CD4-positive, alpha-beta T cell treated with Interleukin-4 for 1 hour (primary cell): ENCODE data around the gene SH2B3.
"Not testable (repeated sequence)": the region's sequence is repeated elsewhere in the genome, so short reads cannot be mapped to it uniquely, and the experiment has no call there.

Experiments
- DNase-seq, 2 donors: peaks; one replicate each; pipeline ENCODE4 v3.0.0-alpha.2; 2020 to 2022

The SH2B3 gene

GRCh38 chr12:111405859-111406473, at the start of gene SH2B3:
Gene SH2B3 (plus strand): TSS chr12:111405923. CDS start chr12:111418146, 12,223 bp downstream.
- no peak for DNase-seq

GRCh38 chr12:111359231-111359913, 46.4 kb upstream of the SH2B3 start:
- DNase-seq: no peak

- DNase-seq: no peak
Measured at GRCh38 chr12:111359914-111360276, 45.8 kb upstream of the SH2B3 start.

- no peak for DNase-seq
Measured at GRCh38 chr12:111360325-111360930, 45.3 kb upstream of the SH2B3 start.

- DNase-seq: no peak
Measured at GRCh38 chr12:111361073-111361716, 44.5 kb upstream of the SH2B3 start.

- DNase-seq: no peak
Measured at GRCh38 chr12:111361717-111362576, 43.8 kb upstream of the SH2B3 start.

- DNase-seq: no peak
Measured at GRCh38 chr12:111362687-111363475, 42.8 kb upstream of the SH2B3 start.

GRCh38 chr12:111363578-111363977, 42.1 kb upstream of the SH2B3 start:
- DNase-seq: no peak

- no peak for DNase-seq
Measured at GRCh38 chr12:111366075-111366474, 39.6 kb upstream of the SH2B3 start.

GRCh38 chr12:111366583-111366982, 39.1 kb upstream of the SH2B3 start:
- DNase-seq: no peak

- no peak for DNase-seq
Measured at GRCh38 chr12:111367661-111368221, 38.0 kb upstream of the SH2B3 start.

- no peak for DNase-seq
Measured at GRCh38 chr12:111368291-111368787, 37.4 kb upstream of the SH2B3 start.

- DNase-seq: peak; percentile 75 to 77
Measured at GRCh38 chr12:111368788-111369495, 36.8 kb upstream of the SH2B3 start, which contains the start of gene PHETA1. Gene PHETA1 (minus strand): TSS chr12:111369095. CDS start chr12:111363427, 5,668 bp downstream.

- DNase-seq: no peak
Measured at GRCh38 chr12:111369496-111370220, 36.1 kb upstream of the SH2B3 start.

GRCh38 chr12:111373231-111373630, 32.5 kb upstream of the SH2B3 start:
- not testable (repeated sequence) for DNase-seq

- DNase-seq: no peak
Measured at GRCh38 chr12:111377440-111377839, 28.3 kb upstream of the SH2B3 start.

- DNase-seq: no peak
Measured at GRCh38 chr12:111379942-111380554, 25.7 kb upstream of the SH2B3 start.

- no peak for DNase-seq
Measured at GRCh38 chr12:111384596-111384995, 21.1 kb upstream of the SH2B3 start.

GRCh38 chr12:111386885-111387284, 18.8 kb upstream of the SH2B3 start:
- DNase-seq: no peak
